GM12875 (cell line): ENCODE data around the gene EP400.

Experiments
- H3K4me3 ChIP-seq: one replicate; pipeline ENCODE4 v1.5.1; 2011; ENCODE audit warnings: low read depth, low read length, control low read depth
- TF ChIP-seq, protein P1 (sequence below): IDR thresholded peaks from 2 replicates; pipeline ENCODE4 v1.5.1; 2011; ENCODE audit warnings: low read depth, mild to moderate bottlenecking, control low read depth, inconsistent platforms, low read length, moderate library complexity, borderline replicate concordance; ENCODE audit not compliant: insufficient read depth

The EP400 gene

DNA sequence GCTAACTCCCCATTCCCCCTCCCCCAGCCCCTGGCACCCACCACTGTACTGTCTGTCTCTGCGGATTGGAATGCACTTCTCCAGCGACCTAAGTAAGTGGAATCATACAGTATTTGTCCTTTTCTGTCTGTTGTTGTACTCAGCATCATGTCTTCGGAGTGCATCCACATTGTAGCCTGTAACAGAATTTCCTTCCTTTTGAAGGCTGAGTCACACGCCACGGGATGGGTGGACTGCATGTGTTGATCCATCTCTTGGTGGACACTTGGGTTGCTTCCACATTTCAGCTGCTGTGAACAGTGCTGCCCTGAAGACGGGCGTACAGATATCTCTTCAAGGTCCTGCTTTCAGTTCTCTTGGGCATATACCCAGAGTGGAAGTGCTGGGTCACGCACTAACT, 160.0 kb downstream of the EP400 start:
- TF ChIP-seq, protein P1, sequence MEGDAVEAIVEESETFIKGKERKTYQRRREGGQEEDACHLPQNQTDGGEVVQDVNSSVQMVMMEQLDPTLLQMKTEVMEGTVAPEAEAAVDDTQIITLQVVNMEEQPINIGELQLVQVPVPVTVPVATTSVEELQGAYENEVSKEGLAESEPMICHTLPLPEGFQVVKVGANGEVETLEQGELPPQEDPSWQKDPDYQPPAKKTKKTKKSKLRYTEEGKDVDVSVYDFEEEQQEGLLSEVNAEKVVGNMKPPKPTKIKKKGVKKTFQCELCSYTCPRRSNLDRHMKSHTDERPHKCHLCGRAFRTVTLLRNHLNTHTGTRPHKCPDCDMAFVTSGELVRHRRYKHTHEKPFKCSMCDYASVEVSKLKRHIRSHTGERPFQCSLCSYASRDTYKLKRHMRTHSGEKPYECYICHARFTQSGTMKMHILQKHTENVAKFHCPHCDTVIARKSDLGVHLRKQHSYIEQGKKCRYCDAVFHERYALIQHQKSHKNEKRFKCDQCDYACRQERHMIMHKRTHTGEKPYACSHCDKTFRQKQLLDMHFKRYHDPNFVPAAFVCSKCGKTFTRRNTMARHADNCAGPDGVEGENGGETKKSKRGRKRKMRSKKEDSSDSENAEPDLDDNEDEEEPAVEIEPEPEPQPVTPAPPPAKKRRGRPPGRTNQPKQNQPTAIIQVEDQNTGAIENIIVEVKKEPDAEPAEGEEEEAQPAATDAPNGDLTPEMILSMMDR: no peak
- H3K4me3 ChIP-seq: no peak overlapping the region

DNA sequence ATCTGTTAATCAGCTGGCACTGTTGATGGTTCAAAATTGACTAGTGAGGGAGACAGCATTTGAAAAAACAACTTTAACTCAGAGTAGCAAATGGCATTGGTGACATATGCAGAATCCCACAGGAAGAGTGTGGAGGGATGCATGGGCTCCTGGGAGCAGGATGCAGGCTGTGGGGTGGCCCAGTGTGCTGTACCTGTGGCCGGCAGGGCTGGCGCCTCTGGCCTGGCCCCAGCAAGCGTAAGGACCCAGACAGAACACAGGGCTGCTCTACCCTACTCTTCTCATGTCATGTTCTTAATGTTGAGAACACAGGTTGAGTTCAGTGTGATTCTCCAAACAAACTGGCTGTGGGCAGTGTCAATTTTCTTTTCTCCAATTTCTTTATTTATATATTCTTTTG, 160.9 kb downstream of the EP400 start:
- TF ChIP-seq, protein P1: no peak
- no peak overlapping the region for H3K4me3 ChIP-seq

DNA sequence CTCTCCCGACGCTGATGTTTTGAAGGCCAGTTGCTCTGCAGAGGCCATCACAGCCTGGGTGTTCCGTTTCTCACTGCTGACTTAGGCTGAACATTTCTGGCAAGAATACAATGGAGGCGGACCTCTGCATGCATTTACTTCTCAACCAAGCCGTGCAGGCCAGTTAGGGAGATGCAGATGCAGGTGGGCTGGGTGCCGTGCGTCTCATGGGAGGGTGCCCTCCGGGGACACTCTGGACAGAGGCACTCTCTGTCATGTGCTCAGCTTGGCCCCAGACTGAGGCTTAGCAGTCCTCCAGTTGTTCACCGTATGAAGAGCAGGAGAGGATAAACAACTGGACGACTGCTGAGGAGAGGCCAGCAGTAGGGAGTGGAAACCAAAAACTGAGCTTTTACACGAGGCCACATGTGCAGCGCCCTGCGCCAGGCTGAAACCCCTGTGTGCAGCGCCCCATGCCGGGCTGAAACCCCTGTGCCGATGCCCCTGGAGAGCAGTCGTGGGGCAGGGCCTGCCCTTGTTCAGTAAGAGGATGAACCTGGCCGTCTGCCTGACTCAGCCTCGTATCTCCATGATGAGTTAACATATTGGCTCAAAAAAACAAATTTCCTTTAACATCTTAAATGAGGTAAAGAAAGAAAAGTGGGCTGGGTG, 162.0 kb downstream of the EP400 start:
- H3K4me3 ChIP-seq: no peak overlapping the region
- TF ChIP-seq, protein P1: no peak

DNA sequence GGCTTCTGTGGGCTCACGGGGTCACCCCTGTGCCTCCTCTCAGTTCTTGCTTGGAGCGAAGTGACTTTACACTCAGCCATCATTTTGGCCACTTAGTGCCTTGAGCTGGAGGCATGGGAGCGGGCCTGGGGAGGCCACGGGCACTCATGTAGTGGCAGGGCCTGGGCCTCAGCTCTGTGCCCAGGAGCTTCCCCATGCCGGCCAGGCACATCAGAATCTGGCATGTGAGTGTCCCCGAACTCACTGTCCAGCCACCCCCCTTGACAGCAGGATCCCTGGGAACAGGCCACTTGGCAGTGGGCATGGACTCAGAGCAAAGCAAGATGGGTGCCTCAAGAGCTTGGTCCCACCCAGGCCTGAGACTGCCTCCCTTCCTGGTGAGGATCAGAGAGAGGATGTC, 164.9 kb downstream of the EP400 start:
- TF ChIP-seq, protein P1: no peak
- no peak overlapping the region for H3K4me3 ChIP-seq

DNA sequence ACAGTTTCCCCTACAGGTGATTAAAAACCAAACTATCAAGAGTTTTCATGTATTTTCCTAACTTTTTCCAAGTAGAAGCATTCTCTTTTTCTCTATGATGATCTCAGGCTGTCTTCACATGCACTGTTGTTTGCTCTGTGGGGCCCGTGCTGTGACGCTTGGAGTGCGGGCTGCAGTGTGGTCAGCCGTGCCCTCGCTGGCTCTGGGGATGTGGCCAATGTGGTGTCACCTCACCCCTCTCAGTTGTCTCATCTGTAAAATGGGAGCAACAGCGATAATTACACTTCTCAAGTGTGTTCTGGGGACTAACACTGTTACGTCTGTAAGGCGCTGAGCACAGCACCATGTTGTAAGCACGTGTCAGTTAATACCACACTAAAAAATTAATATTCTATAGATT, 165.8 kb downstream of the EP400 start:
- no peak overlapping the region for H3K4me3 ChIP-seq
- TF ChIP-seq, protein P1: no peak

DNA sequence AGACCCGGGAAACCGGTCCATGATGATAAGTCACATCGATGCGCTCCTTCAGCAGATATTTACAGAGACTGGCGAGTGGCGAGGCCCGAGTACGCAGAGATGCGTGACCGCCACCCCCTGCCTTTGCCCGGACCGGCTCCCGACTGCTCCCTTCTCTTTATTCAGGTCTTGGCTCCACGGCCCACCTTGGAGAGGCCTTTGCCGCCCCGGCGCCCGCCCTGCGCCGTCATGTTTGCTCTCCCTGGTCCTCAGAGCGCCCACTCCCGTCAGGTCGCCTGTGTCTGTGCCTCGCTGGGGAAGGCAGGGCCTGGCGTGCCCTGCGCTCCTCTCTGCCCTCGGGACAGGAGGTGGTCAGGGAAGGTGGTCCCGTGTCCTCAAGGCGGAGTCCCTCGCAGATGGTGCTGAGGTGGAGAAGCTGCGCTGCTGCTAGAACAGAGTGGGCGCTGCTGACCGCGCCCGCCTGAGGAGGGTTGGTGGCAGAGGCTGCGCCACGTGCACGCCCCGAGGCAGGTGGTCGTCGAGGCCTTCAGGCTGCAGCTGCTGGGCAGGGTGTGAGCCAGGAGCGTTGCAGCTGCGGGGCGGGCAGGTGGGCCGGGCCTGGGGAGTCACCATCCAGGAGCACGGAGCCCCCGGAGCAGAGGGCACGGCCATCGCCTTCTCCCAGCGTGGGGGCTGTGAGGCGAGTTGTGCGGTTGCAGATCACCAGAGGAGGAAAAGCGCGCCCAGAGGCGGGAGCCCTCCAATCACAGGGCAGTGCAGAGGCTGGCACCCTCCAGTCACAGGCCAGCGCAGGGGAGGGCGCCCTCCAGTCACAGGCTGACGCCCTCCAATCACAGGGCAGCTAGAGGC, 167.2 kb downstream of the EP400 start:
- TF ChIP-seq, protein P1: no peak
- no peak overlapping the region for H3K4me3 ChIP-seq

DNA sequence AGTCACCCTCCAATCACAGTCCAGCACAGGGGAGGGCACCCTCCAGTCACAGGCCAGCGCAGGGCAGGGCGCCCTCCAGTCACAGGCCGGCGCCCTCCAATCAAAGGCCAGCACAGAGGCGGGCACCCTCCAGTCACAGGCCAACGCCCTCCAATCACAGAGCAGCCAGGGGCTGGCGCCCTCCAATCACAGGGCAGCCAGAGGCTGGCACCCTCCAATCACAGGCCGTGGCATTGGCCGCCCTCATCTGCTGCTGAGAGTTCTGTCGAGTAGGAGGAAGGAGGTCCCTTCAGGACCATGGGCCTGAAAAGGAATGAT, 167.8 kb downstream of the EP400 start:
- no peak overlapping the region for H3K4me3 ChIP-seq
- TF ChIP-seq, protein P1: no peak
